Astrocyte (in vitro differentiated cells and primary cell): ENCODE measurements around the gene UGT1A1. TPM values are rescaled to one million over a fixed set of nuclear protein-coding genes. Genes with fewer than 3 reads are reported as not detected.

ENCODE experiments used
- DNase-seq: peaks from one replicate; pipeline ENCODE4 v3.0.0-alpha.2; 2010; ENCODE audit warnings: low read depth
- FAIRE-seq: peaks from 2 replicates; lab custom pipeline; 2011; peaks lifted over from hg19 to GRCh38; lab: Jason Lieb, UNC
- H2AFZ ChIP-seq: 2 replicates; pipeline ENCODE4 v1.6.0; 2012; ENCODE audit warnings: low read depth, low read length, inconsistent platforms
- H3K27ac ChIP-seq: 2 replicates; pipeline ENCODE4 v1.5.1; 2011; ENCODE audit warnings: low read depth, low read length, inconsistent platforms
- H3K27me3 ChIP-seq: 2 replicates; pipeline ENCODE4 v1.6.0; 2011; ENCODE audit warnings: low read length, inconsistent platforms; ENCODE audit not compliant: insufficient read depth
- H3K36me3 ChIP-seq: 2 replicates; pipeline ENCODE4 v1.5.1; 2011; ENCODE audit warnings: low read length, inconsistent platforms; ENCODE audit not compliant: insufficient read depth
- H3K4me1 ChIP-seq: 2 replicates; pipeline ENCODE4 v1.5.1; 2011; ENCODE audit warnings: low read length, inconsistent platforms; ENCODE audit not compliant: insufficient read depth
- H3K4me2 ChIP-seq: 2 replicates; pipeline ENCODE4 v1.6.0; 2012; ENCODE audit warnings: low read length, inconsistent platforms
- H3K4me3 ChIP-seq: 2 replicates; pipeline ENCODE4 v1.5.1; 2011; ENCODE audit warnings: low read depth, mild to moderate bottlenecking, low read length, inconsistent platforms; ENCODE audit not compliant: insufficient read depth
- H3K79me2 ChIP-seq: 2 replicates; pipeline ENCODE4 v1.6.0; 2012; ENCODE audit warnings: mild to moderate bottlenecking, low read length, inconsistent platforms; ENCODE audit not compliant: insufficient read depth
- H3K9ac ChIP-seq: 2 replicates; pipeline ENCODE4 v1.6.0; 2012; ENCODE audit warnings: mild to moderate bottlenecking, low read length, inconsistent platforms
- H3K9me3 ChIP-seq: 2 replicates; pipeline ENCODE4 v1.5.1; 2012; ENCODE audit warnings: low read depth, mild to moderate bottlenecking, low read length, inconsistent platforms; ENCODE audit not compliant: insufficient read depth
- H4K20me1 ChIP-seq: 2 replicates; pipeline ENCODE4 v1.6.0; 2012; ENCODE audit warnings: low read length, inconsistent platforms; ENCODE audit not compliant: insufficient read depth
- H3K27ac Mint-ChIP-seq: one replicate; pipeline ENCODE4 v1.8.0; 2021; ENCODE audit warnings: mild to moderate bottlenecking, mixed read lengths; ENCODE audit not compliant: unreplicated experiment
- H3K27me3 Mint-ChIP-seq: one replicate; pipeline ENCODE4 v1.8.0; 2021; ENCODE audit warnings: low read depth, mixed read lengths; ENCODE audit not compliant: unreplicated experiment
- H3K36me3 Mint-ChIP-seq: one replicate; pipeline ENCODE4 v1.8.0; 2021; ENCODE audit warnings: low read depth, mixed read lengths; ENCODE audit not compliant: unreplicated experiment
- H3K4me1 Mint-ChIP-seq: one replicate; pipeline ENCODE4 v1.8.0; 2021; ENCODE audit warnings: low read depth, mixed read lengths; ENCODE audit not compliant: unreplicated experiment
- H3K4me3 Mint-ChIP-seq: one replicate; pipeline ENCODE4 v1.8.0; 2021; ENCODE audit warnings: mild to moderate bottlenecking, moderate library complexity, mixed read lengths; ENCODE audit not compliant: unreplicated experiment
- H3K9me3 Mint-ChIP-seq: one replicate; pipeline ENCODE4 v1.8.0; 2021; ENCODE audit warnings: mild to moderate bottlenecking, mixed read lengths; ENCODE audit not compliant: unreplicated experiment
- EZH2 ChIP-seq: IDR thresholded peaks from 2 replicates; pipeline ENCODE4 v1.6.1; 2012; ENCODE audit warnings: mild to moderate bottlenecking, low read length, inconsistent platforms; ENCODE audit not compliant: insufficient read depth
- total RNA-seq: library from RNA; stranded (reverse); gene quantifications from 2 replicates; pipeline ENCODE4 v1.2.1, GENCODE V29; 2021
- TF ChIP-seq, protein P1 (sequence below): IDR thresholded peaks from 2 replicates; pipeline ENCODE4 v1.5.1; 2011; ENCODE audit warnings: low read depth, mild to moderate bottlenecking, inconsistent platforms, low read length, moderate library complexity; ENCODE audit not compliant: insufficient read depth

The UGT1A1 gene
- total RNA-seq, 1 donor from 2014 or later, result not detected

DNA sequence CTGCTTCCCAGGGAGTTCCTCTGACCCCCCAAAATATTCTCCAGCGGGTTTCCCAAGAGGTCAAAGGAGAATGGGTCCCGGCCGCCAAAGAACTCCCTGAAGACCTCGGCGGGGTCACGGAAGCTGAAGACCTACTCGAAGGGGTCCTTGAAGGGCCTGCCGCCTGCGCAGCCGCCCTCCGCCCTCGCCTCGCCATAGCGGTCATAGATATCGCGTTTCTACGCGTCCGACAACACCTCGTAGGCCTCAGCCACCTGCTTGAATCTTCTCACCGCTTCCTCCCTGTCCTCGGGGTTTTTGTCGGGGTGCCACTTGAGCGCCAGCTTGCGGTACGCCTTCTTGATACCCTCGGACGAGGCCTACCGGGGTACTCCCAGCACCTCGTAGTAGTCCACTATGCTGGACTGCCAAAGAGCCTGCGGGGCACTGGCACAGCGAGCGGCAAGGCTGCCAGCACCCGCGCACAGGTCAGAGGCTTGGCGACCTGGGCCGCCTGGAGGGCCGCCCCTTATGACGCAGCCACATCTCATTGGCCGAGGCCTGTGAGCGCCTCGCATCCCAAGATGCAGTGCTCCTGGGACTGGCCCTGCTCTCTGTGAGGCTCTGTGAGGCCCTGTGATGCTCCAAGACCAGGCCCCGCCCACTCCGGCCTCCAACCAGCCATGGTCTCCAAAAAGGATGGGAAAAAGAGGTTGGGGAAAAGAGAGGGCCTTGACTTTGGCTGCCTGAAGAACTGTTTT lies 5.0 kb upstream of the UGT1A1 start:
- TF ChIP-seq, protein P1, sequence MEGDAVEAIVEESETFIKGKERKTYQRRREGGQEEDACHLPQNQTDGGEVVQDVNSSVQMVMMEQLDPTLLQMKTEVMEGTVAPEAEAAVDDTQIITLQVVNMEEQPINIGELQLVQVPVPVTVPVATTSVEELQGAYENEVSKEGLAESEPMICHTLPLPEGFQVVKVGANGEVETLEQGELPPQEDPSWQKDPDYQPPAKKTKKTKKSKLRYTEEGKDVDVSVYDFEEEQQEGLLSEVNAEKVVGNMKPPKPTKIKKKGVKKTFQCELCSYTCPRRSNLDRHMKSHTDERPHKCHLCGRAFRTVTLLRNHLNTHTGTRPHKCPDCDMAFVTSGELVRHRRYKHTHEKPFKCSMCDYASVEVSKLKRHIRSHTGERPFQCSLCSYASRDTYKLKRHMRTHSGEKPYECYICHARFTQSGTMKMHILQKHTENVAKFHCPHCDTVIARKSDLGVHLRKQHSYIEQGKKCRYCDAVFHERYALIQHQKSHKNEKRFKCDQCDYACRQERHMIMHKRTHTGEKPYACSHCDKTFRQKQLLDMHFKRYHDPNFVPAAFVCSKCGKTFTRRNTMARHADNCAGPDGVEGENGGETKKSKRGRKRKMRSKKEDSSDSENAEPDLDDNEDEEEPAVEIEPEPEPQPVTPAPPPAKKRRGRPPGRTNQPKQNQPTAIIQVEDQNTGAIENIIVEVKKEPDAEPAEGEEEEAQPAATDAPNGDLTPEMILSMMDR, result no peak
- TF ChIP-seq EZH2, result no peak
- H3K27ac Mint-ChIP-seq, result no peak overlapping the region

DNA sequence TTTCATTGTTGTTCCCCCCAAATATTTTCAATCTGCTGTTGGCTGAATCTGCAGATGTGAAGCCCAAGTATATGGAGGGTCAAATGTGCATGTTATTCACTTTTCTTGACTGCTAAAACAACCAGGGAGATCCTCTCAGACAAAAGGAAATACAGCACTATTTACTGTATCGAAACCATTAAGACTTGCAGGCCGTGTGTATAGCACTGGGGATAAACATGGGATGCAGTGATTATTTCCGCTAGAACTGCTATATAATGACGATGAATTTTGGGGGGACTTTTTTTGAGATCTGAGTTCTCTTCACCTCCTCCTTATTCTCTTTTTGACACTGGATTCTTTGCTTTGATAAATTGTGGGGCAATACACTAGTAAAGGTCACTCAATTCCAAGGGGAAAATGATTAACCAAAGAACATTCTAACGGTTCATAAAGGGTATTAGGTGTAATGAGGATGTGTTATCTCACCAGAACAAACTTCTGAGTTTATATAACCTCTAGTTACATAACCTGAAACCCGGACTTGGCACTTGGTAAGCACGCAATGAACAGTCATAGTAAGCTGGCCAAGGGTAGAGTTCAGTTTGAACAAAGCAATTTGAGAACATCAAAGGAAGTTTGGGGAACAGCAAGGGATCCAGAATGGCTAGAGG lies 3.5 kb upstream of the UGT1A1 start:
- Mint-ChIP-seq H3K36me3 (no peaks in the 10 kb centered on the region), H3K27me3 (peaks cover 12% of the 10 kb centered on the region), H3K27ac (no peak overlapping the region), H3K4me3 (no peak overlapping the region), H3K9me3 (peaks cover 5% of the 10 kb centered on the region), H3K4me1 (no peaks in the 10 kb centered on the region)
- Histone ChIP-seq H3K9me3 (no peaks in the 10 kb centered on the region), H3K4me1 (no peaks in the 10 kb centered on the region), H4K20me1 (no peaks in the 10 kb centered on the region), H3K36me3 (no peaks in the 10 kb centered on the region), H3K4me2 (no peak overlapping the region), H2AFZ (no peak overlapping the region), H3K27ac (no peak overlapping the region), H3K4me3 (no peak overlapping the region), H3K9ac (no peak overlapping the region), H3K27me3 (peaks cover 5% of the 10 kb centered on the region), H3K79me2 (no peaks in the 10 kb centered on the region)
- DNase-seq (no peak), FAIRE-seq (no peak)
- TF ChIP-seq EZH2, result no peak
- TF ChIP-seq, protein P1, result no peak

More for the DNA sequence above, 5.0 kb upstream of the UGT1A1 start:
- Mint-ChIP-seq H3K36me3 (no peaks in the 10 kb centered on the region), H3K4me1 (no peaks in the 10 kb centered on the region), H3K27me3 (peaks cover 12% of the 10 kb centered on the region), H3K4me3 (no peak overlapping the region), H3K9me3 (peaks cover 13% of the 10 kb centered on the region)
- H3K9me3 ChIP-seq, result no peaks in the 10 kb centered on the region
- H3K27me3 ChIP-seq, result peaks cover 5% of the 10 kb centered on the region
- FAIRE-seq, result no peak
- H3K27ac ChIP-seq, result no peak overlapping the region
- no peak for DNase-seq
- no peaks in the 10 kb centered on the region for H4K20me1 ChIP-seq
- H3K4me3 ChIP-seq, result no peak overlapping the region
- H3K79me2 ChIP-seq, result no peaks in the 10 kb centered on the region
- no peak overlapping the region for H3K9ac ChIP-seq
- no peak overlapping the region for H3K4me2 ChIP-seq
- H3K4me1 ChIP-seq, result no peaks in the 10 kb centered on the region
- no peaks in the 10 kb centered on the region for H3K36me3 ChIP-seq
- H2AFZ ChIP-seq, result no peak overlapping the region

DNA sequence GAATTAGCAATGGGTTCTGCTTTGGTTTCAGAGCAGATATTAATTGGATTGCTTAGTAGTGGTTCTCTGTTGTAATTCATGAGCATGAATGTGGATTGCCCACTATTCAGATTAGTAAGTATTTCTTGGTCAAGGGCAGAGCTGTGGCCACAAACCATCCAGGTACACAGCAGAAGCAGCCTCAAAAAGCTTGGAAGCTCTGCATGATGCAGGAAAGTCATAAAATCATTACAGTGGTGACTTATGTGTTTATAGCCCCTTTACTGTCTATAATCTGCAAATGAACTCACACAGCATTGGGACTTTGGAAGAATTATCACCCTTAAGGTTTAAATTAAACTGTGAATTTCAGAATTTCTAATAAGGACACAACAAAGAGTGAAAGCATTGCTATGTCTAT lies 1.9 kb upstream of the UGT1A1 start:
- DNase-seq, result no peak
- no peak overlapping the region for H3K4me2 ChIP-seq
- Mint-ChIP-seq H3K9me3 (peaks cover under 1% of the 10 kb centered on the region), H3K4me1 (no peaks in the 10 kb centered on the region), H3K4me3 (no peak overlapping the region), H3K27ac (no peak overlapping the region), H3K27me3 (peaks cover 12% of the 10 kb centered on the region), H3K36me3 (no peaks in the 10 kb centered on the region)
- FAIRE-seq, result no peak
- H4K20me1 ChIP-seq, result no peaks in the 10 kb centered on the region
- TF ChIP-seq EZH2, result no peak
- TF ChIP-seq, protein P1, result no peak
- peaks cover 5% of the 10 kb centered on the region for H3K27me3 ChIP-seq
- H3K9me3 ChIP-seq, result no peaks in the 10 kb centered on the region
- no peaks in the 10 kb centered on the region for H3K36me3 ChIP-seq
- H3K9ac ChIP-seq, result no peak overlapping the region
- H3K4me1 ChIP-seq, result no peaks in the 10 kb centered on the region
- H3K79me2 ChIP-seq, result no peaks in the 10 kb centered on the region
- no peak overlapping the region for H3K4me3 ChIP-seq
- no peak overlapping the region for H2AFZ ChIP-seq
- no peak overlapping the region for H3K27ac ChIP-seq
